AG08395 (cell line): ENCODE measurements around the gene DOK3.

Experiments used
- DNase-seq: peaks from one replicate; pipeline ENCODE4 v3.0.0; 2012; ENCODE audit warnings: mixed read lengths, low spot score

Gene DOK3

GRCh38 chr5:177467436-177467835, 42.2 kb downstream of the DOK3 start:
- no peak for DNase-seq

DNA sequence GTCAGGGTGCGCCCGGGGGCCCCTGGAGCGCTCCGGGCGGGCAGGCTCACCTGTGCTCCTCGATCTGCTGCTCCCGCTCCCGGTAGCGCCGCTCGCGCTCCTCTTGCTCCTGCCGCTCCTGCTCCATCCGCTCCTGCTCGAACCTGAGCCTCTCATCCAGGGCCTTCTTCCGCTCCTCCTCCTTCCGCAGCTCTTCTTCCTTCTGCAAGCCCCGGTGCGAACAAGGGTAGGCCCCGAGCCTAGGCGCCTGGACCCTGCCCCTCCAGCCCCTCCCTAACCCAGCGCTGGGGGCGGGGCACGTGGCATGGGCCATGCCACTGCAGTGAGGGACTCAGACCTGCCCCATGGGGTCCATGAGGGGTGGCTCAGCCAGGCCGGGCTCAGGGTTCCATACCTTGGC, 42.8 kb downstream of the DOK3 start:
- no peak for DNase-seq

- DNase-seq, result no peak
Observed at GRCh38 chr5:177465044-177465443, 44.6 kb downstream of the DOK3 start.

DNA sequence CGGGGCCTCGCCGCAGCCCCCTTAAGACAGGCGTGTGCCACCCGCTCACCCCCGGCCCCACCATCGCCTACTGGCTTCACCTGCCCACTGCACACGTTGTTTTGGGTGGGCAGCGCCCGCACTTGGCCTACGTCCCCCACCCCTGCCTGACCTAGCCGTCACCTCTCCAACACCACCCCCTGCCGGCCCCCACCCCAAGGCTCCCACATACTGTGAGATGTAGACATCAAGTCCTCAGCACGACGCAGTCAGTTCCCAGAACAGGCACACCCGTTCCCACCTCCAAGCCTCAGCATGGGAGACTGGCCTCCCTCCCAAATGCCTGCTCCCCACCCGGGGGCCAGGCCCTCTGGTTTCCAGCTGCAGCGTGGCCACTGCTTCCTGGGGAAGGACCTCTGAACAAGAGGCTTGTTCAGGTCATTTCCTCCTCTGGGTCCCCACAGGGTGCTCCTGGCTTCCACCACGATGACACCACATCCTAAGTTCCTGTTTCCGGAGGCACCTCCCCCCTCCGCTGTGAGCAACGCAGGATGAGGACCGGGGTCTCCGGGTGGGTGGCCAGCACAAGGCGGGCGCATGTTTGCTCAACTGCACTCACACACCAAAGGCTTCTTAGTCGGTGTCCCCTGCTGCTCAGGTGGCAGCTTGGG, 47.5 kb downstream of the DOK3 start:
- DNase-seq, result no peak

- no peak for DNase-seq
Observed at GRCh38 chr5:177459819-177460628, 49.6 kb downstream of the DOK3 start.

DNA sequence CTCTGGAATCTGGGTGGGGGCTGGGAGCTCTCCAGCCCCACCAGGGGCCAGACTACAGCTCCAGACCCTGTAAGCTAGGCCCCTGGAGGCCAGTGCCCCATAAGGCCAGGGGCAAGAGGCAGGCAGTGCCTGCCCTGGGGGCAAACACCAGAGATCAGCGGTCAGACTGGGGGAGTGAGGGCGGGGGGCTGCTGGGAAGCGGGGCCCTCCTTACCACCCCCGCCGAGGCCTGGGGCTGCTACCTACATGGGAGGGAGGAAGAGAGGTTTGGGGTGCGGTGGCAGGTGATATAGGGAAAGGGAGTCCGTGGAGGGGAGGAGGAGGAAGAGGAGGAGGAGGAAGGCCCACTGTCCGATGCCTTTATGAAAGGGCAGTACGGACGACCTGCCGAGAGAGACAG, 50.3 kb downstream of the DOK3 start:
- DNase-seq, result no peak

DNA sequence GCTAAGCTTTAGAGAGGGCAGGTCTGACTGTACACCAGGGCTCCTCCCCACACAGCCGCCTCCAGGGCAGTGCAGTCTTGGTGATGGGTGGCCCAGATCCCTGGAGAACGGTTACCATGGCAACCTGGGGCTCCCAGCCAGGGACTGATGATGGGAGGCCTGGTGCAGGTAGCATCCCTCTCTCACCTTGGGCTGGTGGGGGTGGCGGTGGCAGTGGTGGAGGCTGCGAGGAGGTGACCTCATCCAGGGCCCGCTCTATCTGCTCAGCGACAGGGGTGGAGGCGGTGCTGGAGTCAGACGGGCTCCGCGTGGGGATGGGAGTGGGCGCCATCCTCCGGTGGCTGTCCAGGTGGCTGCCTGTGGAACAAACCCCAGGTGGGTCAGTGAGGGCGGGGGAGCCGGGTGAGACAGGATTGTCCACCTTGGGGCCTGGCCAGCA, 50.7 kb downstream of the DOK3 start:
- no peak for DNase-seq

DNA sequence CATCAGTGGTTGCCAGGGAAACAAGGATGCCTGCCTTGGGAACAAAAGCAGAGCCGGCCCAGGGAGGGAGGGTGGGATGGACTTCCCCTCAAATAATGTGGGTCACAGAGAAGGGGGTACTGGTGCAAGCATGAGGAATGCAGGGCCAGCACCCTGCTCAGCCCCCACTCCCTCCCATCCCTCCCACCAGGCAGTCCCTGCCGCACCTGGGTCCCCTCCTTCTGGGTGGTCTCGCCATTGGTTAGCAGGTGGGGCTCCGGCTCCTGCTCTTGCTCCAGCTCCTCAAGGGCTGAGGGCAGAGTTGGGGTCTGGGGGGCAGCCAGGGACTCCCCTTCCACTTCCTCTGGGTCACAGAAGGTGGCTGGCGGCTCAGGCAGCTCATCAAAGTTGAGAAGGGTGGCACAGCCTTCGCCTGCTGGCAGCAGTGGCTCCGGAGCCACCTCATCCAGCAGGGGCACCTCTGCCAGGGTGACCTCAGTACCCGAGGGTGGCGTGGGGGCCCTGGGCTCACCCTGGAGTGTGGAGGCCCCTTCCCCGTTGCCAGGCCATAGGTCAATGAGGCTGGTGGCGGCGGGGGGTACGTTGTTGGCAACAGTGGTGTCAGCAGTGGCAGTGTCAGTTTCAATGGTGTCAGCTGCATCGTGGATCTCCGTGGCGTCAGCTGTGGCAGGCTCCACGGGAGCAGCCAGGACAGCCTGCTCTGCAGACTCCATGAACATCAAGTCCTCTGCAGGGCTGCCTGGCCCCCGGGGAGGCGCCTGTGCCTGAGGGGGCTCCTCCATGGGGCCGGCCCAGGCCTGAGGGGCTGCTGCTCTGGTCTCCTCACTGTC, 51.6 kb downstream of the DOK3 start:
- DNase-seq, result no peak

GRCh38 chr5:177456976-177457851, 52.4 kb downstream of the DOK3 start:
- DNase-seq, result peak; percentile 98

DNA sequence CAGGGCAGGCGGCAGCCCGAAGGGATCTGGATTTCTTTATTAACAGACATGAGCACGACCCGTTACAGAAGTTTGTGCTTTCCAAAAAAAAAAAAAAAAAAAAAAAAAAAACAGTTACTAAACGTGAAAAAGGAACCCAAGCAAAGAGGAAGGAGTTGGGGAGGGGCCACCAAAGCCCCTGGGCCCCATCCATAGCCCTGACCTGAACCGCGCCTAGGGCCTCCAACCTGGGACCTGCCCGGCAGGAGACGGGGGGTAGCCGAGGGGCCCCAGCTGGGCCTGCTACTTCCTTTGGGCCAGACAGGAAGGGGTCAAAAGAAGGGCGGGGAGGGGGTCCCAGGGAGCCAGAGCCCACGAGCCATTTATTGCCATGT, 53.0 kb downstream of the DOK3 start:
- DNase-seq, result no peak

GRCh38 chr5:177455661-177456590, 53.7 kb downstream of the DOK3 start:
- peak; percentile 94 for DNase-seq

GRCh38 chr5:177455036-177455660, 54.5 kb downstream of the DOK3 start:
- peak; percentile 47 for DNase-seq

GRCh38 chr5:177454397-177455035, 55.1 kb downstream of the DOK3 start:
- DNase-seq, result peak; percentile 97

DNA sequence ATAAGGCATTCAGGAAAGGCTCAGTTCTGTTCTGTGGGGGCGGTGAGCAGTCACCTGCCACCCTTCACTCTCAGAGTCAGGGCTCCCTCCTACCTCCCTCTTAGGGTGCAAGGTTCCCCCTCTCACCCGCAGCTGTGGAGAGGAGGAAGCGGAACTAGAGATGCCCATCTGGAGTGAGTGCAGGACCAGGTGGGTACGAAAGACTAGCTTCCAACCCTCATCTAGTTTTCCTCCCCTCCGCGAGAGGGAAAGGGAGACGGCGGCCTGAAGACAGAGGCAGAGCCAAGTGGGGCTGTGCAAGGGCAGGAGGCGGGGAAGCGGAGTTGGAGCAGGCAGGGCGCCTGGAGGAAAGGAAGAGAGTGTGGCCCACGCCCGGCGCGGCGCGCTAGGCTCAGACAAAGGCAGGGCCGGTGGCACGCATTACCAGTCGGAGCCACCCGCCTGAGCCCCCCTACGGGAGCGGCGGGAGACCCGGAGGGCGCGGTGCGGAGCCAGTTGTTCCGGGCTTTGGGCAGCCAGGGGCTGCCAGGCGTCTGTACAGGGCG, 55.7 kb downstream of the DOK3 start:
- no peak for DNase-seq

- no peak for DNase-seq
Observed at GRCh38 chr5:177452688-177453638, 56.7 kb downstream of the DOK3 start.
